WTC11 (cell line): Measurements from ENCODE around the gene MYO18B. TPM values are rescaled to one million over a fixed set of nuclear protein-coding genes. Genes with fewer than 3 reads are reported as not detected.

ENCODE experiments used
- ATAC-seq: fragments of 200-7000 bp; cut with Tn5 transposase; 2 replicates; pipeline ENCODE4 v1.10.0; 2021; ENCODE audit warnings: mild to moderate bottlenecking, moderate library complexity
- CTCF ChIA-PET: fragments of 300-600 bp; sonication (Branson Sonifier 250); formaldehyde crosslinking; loops from one replicate; lab custom pipeline; 2021; ENCODE audit warnings: antibody characterized with exemption; lab: Charles Lee
- POLR2A ChIA-PET: fragments of 350-600 bp; sonication (Branson Sonifier 250); formaldehyde crosslinking; loops from one replicate; lab custom pipeline; 2021; ENCODE audit warnings: antibody characterized with exemption; lab: Charles Lee
- DNase-seq: peaks from one replicate; pipeline ENCODE4 v3.0.0; 2021; ENCODE audit warnings: low spot score
- H3K27ac Mint-ChIP-seq: 2 replicates; pipeline ENCODE4 v1.8.0; 2021; ENCODE audit warnings: mixed read lengths
- H3K27me3 Mint-ChIP-seq: 2 replicates; pipeline ENCODE4 v1.8.0; 2021; ENCODE audit warnings: low read depth, mild to moderate bottlenecking, moderate library complexity, mixed read lengths
- H3K36me3 Mint-ChIP-seq: 2 replicates; pipeline ENCODE4 v1.8.0; 2021; ENCODE audit warnings: mixed read lengths
- H3K4me1 Mint-ChIP-seq: 2 replicates; pipeline ENCODE4 v1.8.0; 2022; ENCODE audit warnings: mixed read lengths
- H3K4me3 Mint-ChIP-seq: 2 replicates; pipeline ENCODE4 v1.8.0; 2021; ENCODE audit warnings: mild to moderate bottlenecking, moderate library complexity, mixed read lengths
- H3K9me3 Mint-ChIP-seq: 2 replicates; pipeline ENCODE4 v1.8.0; 2021; ENCODE audit warnings: mixed read lengths
- CBFB ChIP-seq: sonication (generic); formaldehyde crosslinking; IDR thresholded peaks from 2 replicates; pipeline ENCODE4 v1.8.1; 2022; ENCODE audit warnings: mild to moderate bottlenecking, low read depth, missing genetic modification reagents
- CREB1 ChIP-seq: sonication (generic); formaldehyde crosslinking; IDR thresholded peaks from 2 replicates; pipeline ENCODE4 v1.8.0; 2023; ENCODE audit warnings: mild to moderate bottlenecking, missing genetic modification reagents
- CREM ChIP-seq: sonication (generic); formaldehyde crosslinking; IDR thresholded peaks from 2 replicates; pipeline ENCODE4 v1.8.1; 2022; ENCODE audit warnings: mild to moderate bottlenecking, missing genetic modification reagents, moderate library complexity
- E2F5 ChIP-seq: sonication (generic); formaldehyde crosslinking; IDR thresholded peaks from 2 replicates; pipeline ENCODE4 v1.8.1; 2022; ENCODE audit warnings: mild to moderate bottlenecking, moderate library complexity, missing genetic modification reagents
- ELF4 ChIP-seq: sonication (generic); formaldehyde crosslinking; IDR thresholded peaks from 2 replicates; pipeline ENCODE4 v1.8.1; 2022; ENCODE audit warnings: low read depth, mild to moderate bottlenecking, moderate library complexity, missing genetic modification reagents
- FOXP1 ChIP-seq: sonication (generic); formaldehyde crosslinking; IDR thresholded peaks from 2 replicates; pipeline ENCODE4 v1.8.0; 2022; ENCODE audit warnings: missing genetic modification reagents, mild to moderate bottlenecking, moderate library complexity, borderline replicate concordance
- GRHL2 ChIP-seq: fragments of 250-450 bp; sonication (Bioruptor Pico); IDR thresholded peaks from 2 replicates; pipeline ENCODE4 v1.8.0; 2022; ENCODE audit warnings: mild to moderate bottlenecking, moderate library complexity; ENCODE audit not compliant: insufficient replicate concordance, severe bottlenecking
- GTF2I ChIP-seq: fragments of 250-450 bp; sonication (Bioruptor Pico); conservative IDR thresholded peaks from 2 replicates; pipeline ENCODE4 v1.4.0; 2021; ENCODE audit warnings: mild to moderate bottlenecking
- HMGA2 ChIP-seq: fragments of 250-450 bp; sonication (Bioruptor Pico); IDR thresholded peaks from 2 replicates; pipeline ENCODE4 v1.4.0; 2021; ENCODE audit warnings: mild to moderate bottlenecking, moderate library complexity
- MYBL2 ChIP-seq: sonication (generic); formaldehyde crosslinking; IDR thresholded peaks from 2 replicates; pipeline ENCODE4 v1.8.1; 2023; ENCODE audit warnings: mild to moderate bottlenecking, moderate library complexity, missing genetic modification reagents
- NR1H2 ChIP-seq: sonication (generic); formaldehyde crosslinking; IDR thresholded peaks from 2 replicates; pipeline ENCODE4 v1.9.0; 2021; ENCODE audit warnings: mild to moderate bottlenecking, moderate library complexity, missing genetic modification reagents
- OVOL2 ChIP-seq: fragments of 250-450 bp; sonication (Bioruptor Pico); IDR thresholded peaks from 2 replicates; pipeline ENCODE4 v1.9.0; 2021; ENCODE audit warnings: mild to moderate bottlenecking, borderline replicate concordance
- PRRX2 ChIP-seq: fragments of 250-450 bp; sonication (Bioruptor Pico); IDR thresholded peaks from 2 replicates; pipeline ENCODE4 v1.8.0; 2021; ENCODE audit warnings: mild to moderate bottlenecking
- RORB ChIP-seq: fragments of 250-450 bp; sonication (Bioruptor Pico); IDR thresholded peaks from 2 replicates; pipeline ENCODE4 v1.9.0; 2021; ENCODE audit warnings: mild to moderate bottlenecking
- SMAD4 ChIP-seq: sonication (generic); formaldehyde crosslinking; IDR thresholded peaks from 2 replicates; pipeline ENCODE4 v1.8.0; 2022; ENCODE audit warnings: mild to moderate bottlenecking, missing genetic modification reagents
- SP1 ChIP-seq: sonication (generic); formaldehyde crosslinking; conservative IDR thresholded peaks from 2 replicates; pipeline ENCODE4 v1.8.1; 2022; ENCODE audit warnings: missing genetic modification reagents
- ZNF232 ChIP-seq: sonication (generic); formaldehyde crosslinking; IDR thresholded peaks from 2 replicates; pipeline ENCODE4 v1.8.0; 2022; ENCODE audit warnings: mild to moderate bottlenecking, missing genetic modification reagents
- ZNF317 ChIP-seq: sonication (generic); formaldehyde crosslinking; IDR thresholded peaks from 2 replicates; pipeline ENCODE4 v1.8.1; 2023; ENCODE audit warnings: low read depth, mild to moderate bottlenecking, moderate library complexity, missing genetic modification reagents, borderline replicate concordance
- ZNF396 ChIP-seq: fragments of 250-450 bp; sonication (Bioruptor Pico); IDR thresholded peaks from 2 replicates; pipeline ENCODE4 v1.8.0; 2021; ENCODE audit warnings: mild to moderate bottlenecking, moderate library complexity, borderline replicate concordance
- ZSCAN18 ChIP-seq: fragments of 250-450 bp; sonication (Bioruptor Pico); IDR thresholded peaks from 2 replicates; pipeline ENCODE4 v2.1.2; 2022; ENCODE audit warnings: mild to moderate bottlenecking, moderate library complexity
- total RNA-seq: library from RNA; stranded (reverse); gene quantifications from 3 replicates; pipeline ENCODE4 v1.2.3, GENCODE V29; 2021
- TF ChIP-seq, protein P1 (sequence below): sonication (generic); formaldehyde crosslinking; IDR thresholded peaks from 2 replicates; pipeline ENCODE4 v1.8.1; 2023; ENCODE audit warnings: mild to moderate bottlenecking, missing genetic modification reagents
- TF ChIP-seq, protein P2 (sequence below): sonication (generic); formaldehyde crosslinking; IDR thresholded peaks from 2 replicates; pipeline ENCODE4 v1.8.1; 2022; ENCODE audit warnings: mild to moderate bottlenecking, missing genetic modification reagents, moderate library complexity, borderline replicate concordance
- TF ChIP-seq, protein P3 (sequence below): fragments of 250-450 bp; sonication (Bioruptor Pico); IDR thresholded peaks from 2 replicates; pipeline ENCODE4 v1.8.0; 2021; ENCODE audit warnings: mild to moderate bottlenecking
- TF ChIP-seq, protein P4 (sequence below): sonication (generic); formaldehyde crosslinking; conservative IDR thresholded peaks from 2 replicates; pipeline ENCODE4 v1.8.1; 2023; ENCODE audit warnings: mild to moderate bottlenecking, low read depth, missing genetic modification reagents, moderate library complexity

MYO18B gene
- total RNA-seq, 1 experiment from 2014 or later, result 0.96 TPM

DNA sequence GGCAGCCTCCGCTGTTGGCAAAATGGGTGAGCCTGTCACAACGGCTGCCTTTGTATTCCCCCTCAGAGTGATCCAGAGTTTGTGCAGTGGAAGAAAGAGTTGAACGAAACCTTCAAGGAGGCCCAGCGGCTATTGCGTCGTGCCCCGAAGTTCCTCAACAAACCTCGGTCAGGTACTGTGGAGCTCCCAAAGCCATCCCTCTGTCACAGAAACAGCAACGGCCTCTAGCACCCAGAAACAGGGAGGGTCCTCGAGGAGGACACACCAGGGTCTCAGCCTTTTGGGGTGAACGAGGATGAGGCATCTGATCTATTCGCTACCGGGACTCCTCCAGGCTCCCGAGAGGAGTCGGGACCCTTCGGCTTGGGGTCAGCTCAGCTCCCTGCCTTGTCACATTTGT, 19.8 kb upstream of the MYO18B start:
- DNase-seq (no peak), ATAC-seq (no peak)
- Mint-ChIP-seq H3K9me3 (no peaks in the 10 kb centered on the region), H3K27ac (no peak overlapping the region), H3K36me3 (no peaks in the 10 kb centered on the region; the same call in 1 of the 2 replicates), H3K27me3 (no peaks in the 10 kb centered on the region), H3K4me1 (peaks cover 13% of the 10 kb centered on the region), H3K4me3 (no peak overlapping the region)
- ChIA-PET POLR2A (no interaction called here), CTCF (no interaction called here)
- TF ChIP-seq GRHL2 (CRISPR knock-in tag) (no peak), GTF2I (CRISPR knock-in tag) (no peak), ZNF396 (CRISPR knock-in tag) (no peak), NR1H2 (CRISPR knock-in tag) (no peak), E2F5 (CRISPR knock-in tag) (no peak), MYBL2 (CRISPR knock-in tag) (no peak), ZNF232 (CRISPR knock-in tag) (no peak), CBFB (CRISPR knock-in tag) (no peak), RORB (CRISPR knock-in tag) (no peak), ZNF317 (CRISPR knock-in tag) (no peak), CREB1 (CRISPR knock-in tag) (no peak), SMAD4 (no peak), HMGA2 (CRISPR knock-in tag) (no peak), SP1 (CRISPR knock-in tag) (no peak), CREM (no peak), FOXP1 (CRISPR knock-in tag) (no peak)
- TF ChIP-seq, protein P1, sequence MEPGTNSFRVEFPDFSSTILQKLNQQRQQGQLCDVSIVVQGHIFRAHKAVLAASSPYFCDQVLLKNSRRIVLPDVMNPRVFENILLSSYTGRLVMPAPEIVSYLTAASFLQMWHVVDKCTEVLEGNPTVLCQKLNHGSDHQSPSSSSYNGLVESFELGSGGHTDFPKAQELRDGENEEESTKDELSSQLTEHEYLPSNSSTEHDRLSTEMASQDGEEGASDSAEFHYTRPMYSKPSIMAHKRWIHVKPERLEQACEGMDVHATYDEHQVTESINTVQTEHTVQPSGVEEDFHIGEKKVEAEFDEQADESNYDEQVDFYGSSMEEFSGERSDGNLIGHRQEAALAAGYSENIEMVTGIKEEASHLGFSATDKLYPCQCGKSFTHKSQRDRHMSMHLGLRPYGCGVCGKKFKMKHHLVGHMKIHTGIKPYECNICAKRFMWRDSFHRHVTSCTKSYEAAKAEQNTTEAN (CRISPR knock-in tag), result no peak
- TF ChIP-seq, protein P2, sequence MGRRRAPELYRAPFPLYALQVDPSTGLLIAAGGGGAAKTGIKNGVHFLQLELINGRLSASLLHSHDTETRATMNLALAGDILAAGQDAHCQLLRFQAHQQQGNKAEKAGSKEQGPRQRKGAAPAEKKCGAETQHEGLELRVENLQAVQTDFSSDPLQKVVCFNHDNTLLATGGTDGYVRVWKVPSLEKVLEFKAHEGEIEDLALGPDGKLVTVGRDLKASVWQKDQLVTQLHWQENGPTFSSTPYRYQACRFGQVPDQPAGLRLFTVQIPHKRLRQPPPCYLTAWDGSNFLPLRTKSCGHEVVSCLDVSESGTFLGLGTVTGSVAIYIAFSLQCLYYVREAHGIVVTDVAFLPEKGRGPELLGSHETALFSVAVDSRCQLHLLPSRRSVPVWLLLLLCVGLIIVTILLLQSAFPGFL (CRISPR knock-in tag), result no peak
- TF ChIP-seq, protein P3, sequence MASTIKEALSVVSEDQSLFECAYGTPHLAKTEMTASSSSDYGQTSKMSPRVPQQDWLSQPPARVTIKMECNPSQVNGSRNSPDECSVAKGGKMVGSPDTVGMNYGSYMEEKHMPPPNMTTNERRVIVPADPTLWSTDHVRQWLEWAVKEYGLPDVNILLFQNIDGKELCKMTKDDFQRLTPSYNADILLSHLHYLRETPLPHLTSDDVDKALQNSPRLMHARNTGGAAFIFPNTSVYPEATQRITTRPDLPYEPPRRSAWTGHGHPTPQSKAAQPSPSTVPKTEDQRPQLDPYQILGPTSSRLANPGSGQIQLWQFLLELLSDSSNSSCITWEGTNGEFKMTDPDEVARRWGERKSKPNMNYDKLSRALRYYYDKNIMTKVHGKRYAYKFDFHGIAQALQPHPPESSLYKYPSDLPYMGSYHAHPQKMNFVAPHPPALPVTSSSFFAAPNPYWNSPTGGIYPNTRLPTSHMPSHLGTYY (CRISPR knock-in tag), result no peak
- TF ChIP-seq, protein P4, sequence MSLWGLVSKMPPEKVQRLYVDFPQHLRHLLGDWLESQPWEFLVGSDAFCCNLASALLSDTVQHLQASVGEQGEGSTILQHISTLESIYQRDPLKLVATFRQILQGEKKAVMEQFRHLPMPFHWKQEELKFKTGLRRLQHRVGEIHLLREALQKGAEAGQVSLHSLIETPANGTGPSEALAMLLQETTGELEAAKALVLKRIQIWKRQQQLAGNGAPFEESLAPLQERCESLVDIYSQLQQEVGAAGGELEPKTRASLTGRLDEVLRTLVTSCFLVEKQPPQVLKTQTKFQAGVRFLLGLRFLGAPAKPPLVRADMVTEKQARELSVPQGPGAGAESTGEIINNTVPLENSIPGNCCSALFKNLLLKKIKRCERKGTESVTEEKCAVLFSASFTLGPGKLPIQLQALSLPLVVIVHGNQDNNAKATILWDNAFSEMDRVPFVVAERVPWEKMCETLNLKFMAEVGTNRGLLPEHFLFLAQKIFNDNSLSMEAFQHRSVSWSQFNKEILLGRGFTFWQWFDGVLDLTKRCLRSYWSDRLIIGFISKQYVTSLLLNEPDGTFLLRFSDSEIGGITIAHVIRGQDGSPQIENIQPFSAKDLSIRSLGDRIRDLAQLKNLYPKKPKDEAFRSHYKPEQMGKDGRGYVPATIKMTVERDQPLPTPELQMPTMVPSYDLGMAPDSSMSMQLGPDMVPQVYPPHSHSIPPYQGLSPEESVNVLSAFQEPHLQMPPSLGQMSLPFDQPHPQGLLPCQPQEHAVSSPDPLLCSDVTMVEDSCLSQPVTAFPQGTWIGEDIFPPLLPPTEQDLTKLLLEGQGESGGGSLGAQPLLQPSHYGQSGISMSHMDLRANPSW (CRISPR knock-in tag), result no peak
- TF ChIP-seq, all 79 proteins: peak for 0

- no peaks in the 10 kb centered on the region for H3K27me3 Mint-ChIP-seq
- TF ChIP-seq ZSCAN18 (CRISPR knock-in tag), result no peak
- TF ChIP-seq OVOL2 (CRISPR knock-in tag), result no peak
- TF ChIP-seq PRRX2 (CRISPR knock-in tag), result no peak
- TF ChIP-seq ELF4 (CRISPR knock-in tag), result no peak
- no peak for TF ChIP-seq E2F5 (CRISPR knock-in tag)
- ATAC-seq (no peak), DNase-seq (no peak)
- ChIA-PET POLR2A (no interaction called here), CTCF (no interaction called here)
- peaks cover 13% of the 10 kb centered on the region for H3K4me1 Mint-ChIP-seq
- no peaks in the 10 kb centered on the region for H3K9me3 Mint-ChIP-seq
- no peak overlapping the region for H3K4me3 Mint-ChIP-seq
- H3K27ac Mint-ChIP-seq, result no peak overlapping the region
- no peaks in the 10 kb centered on the region; the same call in 1 of the 2 replicates for H3K36me3 Mint-ChIP-seq
These were observed 19.4 kb upstream of the MYO18B start for GRCh38 chr22:25722626-25723025.
